ENCODE data around the gene RWDD4.

- peak; percentile 66 for TF ChIP-seq CTCF (conservative IDR thresholded peaks at IDR 0.05; ENCODE audit: low read length)
- no peak for TF ChIP-seq EZH2phosphoT487 (IDR thresholded peaks at IDR 0.05; ENCODE audit: borderline replicate concordance, low read depth, low read length)
Observed at GRCh38 chr4:183600189-183600685, 58.7 kb downstream of the RWDD4 start.
